Kidney (tissue), 14 donors: ENCODE results near the gene SVBP. TPM values are rescaled to one million over a fixed set of nuclear protein-coding genes. Genes with fewer than 3 reads are reported as not detected.
"Not testable (repeated sequence)": the region's sequence is repeated elsewhere in the genome, so short reads cannot be mapped to it uniquely, and the experiment has no call there.

Source experiments
- DNase-seq, 5 donors: peaks; one replicate each; pipeline ENCODE4 v3.0.0-alpha.2; 2013 to 2020
- FAIRE-seq: peaks from 2 replicates; lab custom pipeline; 2012; peaks lifted over from hg19 to GRCh38; lab: Jason Lieb, UNC
- H3K27ac ChIP-seq, 2 donors: one replicate each; pipeline ENCODE4 v1.7.0; 2013; ENCODE audit warnings: low read depth in 2 of 2, low read length in 2 of 2, inconsistent platforms in 1 of 2
- H3K27me3 ChIP-seq: one replicate; pipeline ENCODE4 v1.7.1; 2013; ENCODE audit warnings: low read length, inconsistent platforms; ENCODE audit not compliant: control insufficient read depth, insufficient read depth
- H3K36me3 ChIP-seq, 3 donors: one replicate each; pipeline versions ENCODE4 v1.7.0 to v1.7.1; 2013; ENCODE audit warnings: low read length in 3 of 3, control low read depth in 1 of 3, inconsistent platforms in 1 of 3; ENCODE audit not compliant: insufficient read depth in 3 of 3, control insufficient read depth in 2 of 3
- H3K4me1 ChIP-seq, 3 donors: one replicate each; pipeline versions ENCODE4 v1.7.0 to v1.7.1; 2013; ENCODE audit warnings: low read length in 3 of 3, inconsistent platforms in 1 of 3, low read depth in 1 of 3; ENCODE audit not compliant: control insufficient read depth in 2 of 3, insufficient read depth in 2 of 3
- H3K4me3 ChIP-seq, 3 donors: one replicate each; pipeline versions ENCODE4 v1.7.0 to v1.8.1; 2013; ENCODE audit warnings: low read length in 3 of 3, control low read depth in 1 of 3, inconsistent platforms in 1 of 3
- H3K9ac ChIP-seq, 3 donors: one replicate each; pipeline versions ENCODE4 v1.7.0 to v1.7.1; 2013; ENCODE audit warnings: low read length in 3 of 3, control low read depth in 1 of 3, inconsistent platforms in 1 of 3
- H3K9me3 ChIP-seq, 3 donors: one replicate each; pipeline versions ENCODE4 v1.7.0 to v1.7.1; 2013; ENCODE audit warnings: low read length in 3 of 3, control low read depth in 1 of 3, inconsistent platforms in 1 of 3; ENCODE audit not compliant: control insufficient read depth in 2 of 3, insufficient read depth in 1 of 3
- intact Hi-C: fragments of 100-400 bp; cut with DNase I; formaldehyde crosslinking; loops from one replicate; pipeline ENCODE4 v1.11.1; 2022
- polyA plus RNA-seq: library from polyadenylated mRNA; stranded (reverse); fragments of 350-450 nt; fragmentation: Illumina TruSeq; extraction: RNeasy Lipid Tissue Mini Kit (QIAGEN cat#74804); gene quantifications from one replicate; pipeline ENCODE4 v1.2.3, GENCODE V29; 2014; ENCODE audit warnings: low read depth, low replicate concordance; ENCODE audit not compliant: insufficient read depth
- total RNA-seq: library from RNA; stranded (reverse); fragmentation: NEBNext Ultra II Directional; extraction: Animal tissue kit (Norgen Biotek cat#: 25700); gene quantifications from one replicate; pipeline ENCODE4 v1.2.1, GENCODE V29; 2021
- TF ChIP-seq, protein P1 (sequence below): IDR thresholded peaks from 3 replicates; pipeline ENCODE4 v1.5.1; 2012; ENCODE audit warnings: mild to moderate bottlenecking, moderate library complexity, borderline replicate concordance; ENCODE audit not compliant: insufficient read depth; ENCODE audit errors: extremely low read depth
- donor health status: control.
- donor health status: control.
- donor health status: control.
- donor health status: control.
- donor health status: control.
- donor health status: DM: yes; HTN: yes; CAD: no.
- donor health status: Normal renal cell carcinoma (clear cell type).

Gene SVBP
- total and polyA plus RNA-seq, 2 donors from 2014 or later, result 15.5 to 36.8 TPM

DNA sequence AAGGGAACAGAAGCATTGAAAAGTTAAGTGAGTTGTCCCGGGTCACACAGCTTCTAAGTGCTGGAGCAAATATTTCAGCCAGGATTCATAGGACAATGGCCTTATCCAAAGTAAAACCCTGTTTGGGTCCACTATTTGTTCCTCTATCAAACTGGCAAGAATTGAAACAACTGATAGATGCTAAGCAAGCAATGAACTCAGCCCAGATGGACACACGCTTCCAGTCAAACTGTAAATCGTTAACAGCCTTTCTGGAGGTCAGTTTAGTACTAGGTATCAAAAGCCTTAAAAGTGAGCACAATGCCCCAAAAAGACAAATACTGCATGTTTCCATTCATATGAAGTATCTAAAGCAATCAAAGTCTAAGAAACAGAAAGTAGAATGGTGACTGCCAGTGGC is 779 bp upstream of the SVBP start:
- H3K27ac ChIP-seq, result no peak overlapping the region
- intact Hi-C loops, result no loop called here

GRCh38 chr1:42817440-42817767 is 207 bp upstream of the SVBP start:
- H3K27me3 ChIP-seq, result no peaks in the 10 kb centered on the region
- DNase-seq (no peak), FAIRE-seq (no peak)
- TF ChIP-seq, protein P1, sequence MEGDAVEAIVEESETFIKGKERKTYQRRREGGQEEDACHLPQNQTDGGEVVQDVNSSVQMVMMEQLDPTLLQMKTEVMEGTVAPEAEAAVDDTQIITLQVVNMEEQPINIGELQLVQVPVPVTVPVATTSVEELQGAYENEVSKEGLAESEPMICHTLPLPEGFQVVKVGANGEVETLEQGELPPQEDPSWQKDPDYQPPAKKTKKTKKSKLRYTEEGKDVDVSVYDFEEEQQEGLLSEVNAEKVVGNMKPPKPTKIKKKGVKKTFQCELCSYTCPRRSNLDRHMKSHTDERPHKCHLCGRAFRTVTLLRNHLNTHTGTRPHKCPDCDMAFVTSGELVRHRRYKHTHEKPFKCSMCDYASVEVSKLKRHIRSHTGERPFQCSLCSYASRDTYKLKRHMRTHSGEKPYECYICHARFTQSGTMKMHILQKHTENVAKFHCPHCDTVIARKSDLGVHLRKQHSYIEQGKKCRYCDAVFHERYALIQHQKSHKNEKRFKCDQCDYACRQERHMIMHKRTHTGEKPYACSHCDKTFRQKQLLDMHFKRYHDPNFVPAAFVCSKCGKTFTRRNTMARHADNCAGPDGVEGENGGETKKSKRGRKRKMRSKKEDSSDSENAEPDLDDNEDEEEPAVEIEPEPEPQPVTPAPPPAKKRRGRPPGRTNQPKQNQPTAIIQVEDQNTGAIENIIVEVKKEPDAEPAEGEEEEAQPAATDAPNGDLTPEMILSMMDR, result no peak
- H3K9me3 ChIP-seq, result no peaks in the 10 kb centered on the region
- H3K27ac ChIP-seq, result no peak overlapping the region
- intact Hi-C loops, result no loop called here
- peak overlapping the region; percentile 49 to 86 (median 81) for H3K4me3 ChIP-seq
- H3K9ac ChIP-seq, result peak overlapping the region; percentile 14 to 73 (median 68)
- H3K36me3 ChIP-seq, result peaks cover 0 to 2% (median 0%) of the 10 kb centered on the region in 3 donors
- peaks cover 0 to 18% (median 11%) of the 10 kb centered on the region in 3 donors for H3K4me1 ChIP-seq

More for the DNA sequence above, 779 bp upstream of the SVBP start:
- TF ChIP-seq, protein P1, result no peak
- Histone ChIP-seq H3K9ac (peak overlapping the region in 1 of 3 donors; percentile 73), H3K4me3 (peak overlapping the region in 2 of 3 donors; percentile 81 to 86), H3K27me3 (no peaks in the 10 kb centered on the region), H3K4me1 (peaks cover 0 to 24% (median 12%) of the 10 kb centered on the region in 3 donors), H3K36me3 (peaks cover 0 to 2% (median 0%) of the 10 kb centered on the region in 3 donors), H3K9me3 (no peaks in the 10 kb centered on the region)
- DNase-seq (no peak), FAIRE-seq (no peak)

GRCh38 chr1:42815941-42816584 is 1.1 kb downstream of the SVBP start:
- peak overlapping the region; percentile 69 to 81 (median 81) for H3K4me3 ChIP-seq
- DNase-seq, result peak in 2 of 5 donors; percentile 10 to 45
- H3K4me1 ChIP-seq, result peaks cover 0 to 15% (median 10%) of the 10 kb centered on the region in 3 donors
- intact Hi-C loops, result no loop called here
- peaks cover 0 to 2% (median 0%) of the 10 kb centered on the region in 3 donors for H3K36me3 ChIP-seq
- no peaks in the 10 kb centered on the region for H3K9me3 ChIP-seq
- TF ChIP-seq, protein P1, result no peak
- no peaks in the 10 kb centered on the region for H3K27me3 ChIP-seq
- FAIRE-seq, result no peak
- H3K9ac ChIP-seq, result peak overlapping the region in 2 of 3 donors; percentile 59 to 66
- H3K27ac ChIP-seq, result peak overlapping the region in 1 of 2 donors; percentile 61

DNA sequence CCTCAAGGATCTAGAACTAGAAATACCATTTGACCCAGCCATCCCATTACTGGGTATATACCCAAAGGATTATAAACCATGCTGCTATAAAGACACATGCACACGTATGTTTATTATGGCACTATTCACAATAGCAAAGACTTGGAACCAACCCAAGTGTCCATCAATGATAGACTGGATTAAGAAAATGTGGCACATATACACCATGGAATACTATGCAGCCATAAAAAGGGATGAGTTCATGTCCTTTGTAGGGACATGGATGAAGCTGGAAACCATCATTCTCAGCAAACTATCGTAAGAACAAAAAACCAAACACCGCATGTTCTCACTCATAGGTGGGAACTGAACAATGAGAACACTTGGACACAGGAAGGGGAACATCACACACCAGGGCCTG is 2.4 kb downstream of the SVBP start:
- H3K4me1 ChIP-seq, result peaks cover 0 to 15% (median 10%) of the 10 kb centered on the region in 3 donors
- H3K27ac ChIP-seq, H3K4me3 ChIP-seq, DNase-seq, H3K9me3 ChIP-seq, H3K36me3 ChIP-seq, H3K9ac ChIP-seq, FAIRE-seq, H3K27me3 ChIP-seq, intact Hi-C loops: not testable (repeated sequence)
